BLaER1 treated with 17β-estradiol and CSF1 and Interleukin-3, amounts not matched to agents 10 nM and 100 nM (cell line): ENCODE results near the gene GPX6.
A peak's percentile ranks its signal among the peaks of the same experiment; 100 is the strongest.
"Not testable (repeated sequence)": the region's sequence is repeated elsewhere in the genome, so short reads cannot be mapped to it uniquely, and the experiment has no call there.

ENCODE experiments used
- H3K27ac ChIP-seq, 11 experiments: shearing (Covaris generic); formaldehyde crosslinking; 2 replicates each; pipeline ENCODE4 v1.8.1; 2022
- H3K27me3 ChIP-seq, 11 experiments: shearing (Covaris generic); formaldehyde crosslinking; 2 replicates each; pipeline ENCODE4 v1.8.1; 2022
- H3K36me3 ChIP-seq, 11 experiments: shearing (Covaris generic); formaldehyde crosslinking; 2 replicates each; pipeline ENCODE4 v1.8.1; 2022
- H3K4me1 ChIP-seq, 10 experiments: shearing (Covaris generic); formaldehyde crosslinking; 2 replicates each; pipeline ENCODE4 v1.8.1; 2022
- H3K4me2 ChIP-seq, 11 experiments: shearing (Covaris generic); formaldehyde crosslinking; 2 replicates each; pipeline ENCODE4 v1.8.1; 2022
- H3K4me3 ChIP-seq, 10 experiments: shearing (Covaris generic); formaldehyde crosslinking; 2 replicates each; pipeline ENCODE4 v1.8.1; 2022
- H3K9ac ChIP-seq, 11 experiments: shearing (Covaris generic); formaldehyde crosslinking; 2 replicates each; pipeline ENCODE4 v1.8.1; 2022
- H3K9me3 ChIP-seq, 11 experiments: shearing (Covaris generic); formaldehyde crosslinking; replicated peaks in 1 of 11; 2 replicates each; pipeline ENCODE4 v1.8.1; 2022
- H4K20me1 ChIP-seq, 11 experiments: shearing (Covaris generic); formaldehyde crosslinking; 2 replicates each; pipeline ENCODE4 v1.8.1; 2022
- Cebpa-rat ChIP-seq, 11 experiments: shearing (Covaris generic); IDR thresholded peaks; 2 replicates each; pipeline ENCODE4 v1.8.1; 2022

GPX6 gene

GRCh38 chr6:28531479-28532128 lies 16.0 kb upstream of the GPX6 start:
- no peak overlapping the region for H3K4me2 ChIP-seq
- H3K4me1 ChIP-seq = no peaks in the 10 kb centered on the region
- H3K27ac ChIP-seq = no peak overlapping the region
- no peak for TF ChIP-seq Cebpa-rat (IDR thresholded peaks at IDR 0.05)
- H3K36me3 ChIP-seq = no peaks in the 10 kb centered on the region
- H3K27me3 ChIP-seq = no peaks in the 10 kb centered on the region
- no peaks in the 10 kb centered on the region for H3K9me3 ChIP-seq
- H3K9ac ChIP-seq = no peak overlapping the region
- no peak overlapping the region for H3K4me3 ChIP-seq
- no peaks in the 10 kb centered on the region for H4K20me1 ChIP-seq

- Histone ChIP-seq H3K27ac (no peak overlapping the region), H3K4me1 (peaks cover 0 to 4% (median 2%) of the 10 kb centered on the region in 10 experiments; a peak in 12 of 20 replicates), H3K4me3 (no peak overlapping the region)
These were observed 15.2 kb upstream of the GPX6 start for GRCh38 chr6:28530777-28531176.

GRCh38 chr6:28525496-28526039 lies 10.0 kb upstream of the GPX6 start, which contains the start of gene GPX5:
GPX5 (plus strand) TSS chr6:28525881; CDS start chr6:28526014, 133 bp downstream.
- TF ChIP-seq Cebpa-rat (IDR thresholded peaks at IDR 0.05) = no peak
- peak within 1 kb of the TSS; percentile 7 to 60 (median 36); a peak in 18 of 22 replicates for H3K4me2 ChIP-seq
- peaks cover 0 to 10% (median 0%) of the 10 kb centered on the region in 11 experiments; a peak in 2 of 22 replicates for H3K27me3 ChIP-seq
- peaks cover 0 to 8% (median 5%) of the 10 kb centered on the region in 10 experiments; a peak in 12 of 20 replicates for H3K4me1 ChIP-seq
- H3K27ac ChIP-seq = no peak within 1 kb of the TSS
- H3K4me3 ChIP-seq = no peak within 1 kb of the TSS
- no peak within 1 kb of the TSS for H3K9ac ChIP-seq
- H3K9me3 ChIP-seq = no peaks in the 10 kb centered on the region
- no peaks in the 10 kb centered on the region for H4K20me1 ChIP-seq
- H3K36me3 ChIP-seq = no peaks in the 10 kb centered on the region

More at GRCh38 chr6:28530777-28531176, 15.2 kb upstream of the GPX6 start:
- Histone ChIP-seq H3K9ac (no peak overlapping the region), H3K36me3 (no peaks in the 10 kb centered on the region), H4K20me1 (no peaks in the 10 kb centered on the region), H3K4me2 (no peak overlapping the region), H3K9me3 (no peaks in the 10 kb centered on the region), H3K27me3 (peaks cover 0 to 5% (median 0%) of the 10 kb centered on the region in 11 experiments; a peak in 2 of 22 replicates)
- no peak for TF ChIP-seq Cebpa-rat (IDR thresholded peaks at IDR 0.05)

GRCh38 chr6:28523241-28523622 lies 7.6 kb upstream of the GPX6 start:
- TF ChIP-seq Cebpa-rat (IDR thresholded peaks at IDR 0.05) = no peak
- H4K20me1 ChIP-seq = no peaks in the 10 kb centered on the region
- H3K9me3 ChIP-seq = no peaks in the 10 kb centered on the region
- H3K4me2 ChIP-seq = peak overlapping the region in 1 of 11 experiments; percentile 5; a peak in 1 of 22 replicates
- H3K27me3 ChIP-seq = peaks cover 0 to 10% (median 0%) of the 10 kb centered on the region in 11 experiments; a peak in 2 of 22 replicates
- no peak overlapping the region for H3K9ac ChIP-seq
- no peak overlapping the region for H3K27ac ChIP-seq
- H3K4me3 ChIP-seq = no peak overlapping the region
- peaks cover 0 to 8% (median 5%) of the 10 kb centered on the region in 10 experiments; a peak in 12 of 20 replicates for H3K4me1 ChIP-seq
- H3K36me3 ChIP-seq = no peaks in the 10 kb centered on the region

- H3K27me3 ChIP-seq = peaks cover 0 to 10% (median 0%) of the 10 kb centered on the region in 11 experiments; a peak in 2 of 22 replicates
- peaks cover 0 to 8% (median 5%) of the 10 kb centered on the region in 10 experiments; a peak in 12 of 20 replicates for H3K4me1 ChIP-seq
- H3K4me3 ChIP-seq = no peak overlapping the region
- TF ChIP-seq Cebpa-rat (IDR thresholded peaks at IDR 0.05) = no peak
- H3K9me3 ChIP-seq = no peaks in the 10 kb centered on the region
- H3K36me3 ChIP-seq = no peaks in the 10 kb centered on the region
- no peak overlapping the region for H3K9ac ChIP-seq
- H3K27ac ChIP-seq = no peak overlapping the region
- no peak overlapping the region; a peak in 1 of 22 replicates for H3K4me2 ChIP-seq
- no peaks in the 10 kb centered on the region for H4K20me1 ChIP-seq
These were observed 7.1 kb upstream of the GPX6 start for GRCh38 chr6:28522594-28523240.

GRCh38 chr6:28517964-28518363 lies 2.4 kb upstream of the GPX6 start:
- TF ChIP-seq Cebpa-rat (IDR thresholded peaks at IDR 0.05) = no peak
- no peaks in the 10 kb centered on the region for H3K36me3 ChIP-seq
- H3K9ac ChIP-seq = no peak overlapping the region
- no peak overlapping the region for H3K4me3 ChIP-seq
- H3K4me1 ChIP-seq = no peaks in the 10 kb centered on the region
- no peaks in the 10 kb centered on the region for H3K27me3 ChIP-seq
- no peaks in the 10 kb centered on the region for H4K20me1 ChIP-seq
- H3K27ac ChIP-seq = no peak overlapping the region
- no peaks in the 10 kb centered on the region for H3K9me3 ChIP-seq
- no peak overlapping the region for H3K4me2 ChIP-seq

- H3K27me3 ChIP-seq, H3K4me1 ChIP-seq, H3K36me3 ChIP-seq, H3K27ac ChIP-seq, H4K20me1 ChIP-seq, H3K4me3 ChIP-seq, H3K9ac ChIP-seq, H3K4me2 ChIP-seq: not testable (repeated sequence)
- H3K9me3 ChIP-seq = peaks cover 9 to 19% (median 13%) of the 10 kb centered on the region in 11 experiments; a peak in 21 of 22 replicates
These were observed 3.2 kb downstream of the GPX6 start for GRCh38 chr6:28512387-28512786.

GRCh38 chr6:28511628-28512300 lies 3.8 kb downstream of the GPX6 start:
- Histone ChIP-seq H3K4me1 (peaks cover 8 to 12% (median 11%) of the 10 kb centered on the region in 10 experiments; a peak in 19 of 20 replicates), H3K27me3 (no peaks in the 10 kb centered on the region), H4K20me1 (no peaks in the 10 kb centered on the region), H3K36me3 (no peaks in the 10 kb centered on the region), H3K9me3 (peaks cover 9 to 19% (median 13%) of the 10 kb centered on the region in 11 experiments; a peak in 21 of 22 replicates), H3K4me3 (no peak overlapping the region), H3K4me2 (no peak overlapping the region), H3K9ac (no peak overlapping the region), H3K27ac (no peak overlapping the region)
- no peak for TF ChIP-seq Cebpa-rat (IDR thresholded peaks at IDR 0.05)
